Activated CD8-positive, alpha-beta memory T cell treated with anti-CD3 and anti-CD28 coated beads for 4 hours (primary cell): ENCODE data around the gene CHIT1.

Experiments used
- DNase-seq, 2 donors: peaks; one replicate each; pipeline ENCODE4 v3.0.0-alpha.2; 2020; ENCODE audit warnings: low read depth in 2 of 2

The CHIT1 gene

GRCh38 chr1:203175237-203175826, 54.1 kb downstream of the CHIT1 start, which contains the start of gene MYBPH:
MYBPH (minus strand) TSS chr1:203175826; CDS start chr1:203175755, 71 bp downstream.
- DNase-seq = no peak

GRCh38 chr1:203174324-203174985, 55.0 kb downstream of the CHIT1 start:
- no peak for DNase-seq

- no peak for DNase-seq
Observed at GRCh38 chr1:203173566-203173965, 55.9 kb downstream of the CHIT1 start.

GRCh38 chr1:203173011-203173555, 56.4 kb downstream of the CHIT1 start:
- DNase-seq = no peak

- DNase-seq = no peak
Observed at GRCh38 chr1:203172184-203173010, 57.1 kb downstream of the CHIT1 start.

- no peak for DNase-seq
Observed at GRCh38 chr1:203171341-203172183, 57.9 kb downstream of the CHIT1 start.

- no peak for DNase-seq
Observed at GRCh38 chr1:203170625-203171330, 58.7 kb downstream of the CHIT1 start.

- no peak for DNase-seq
Observed at GRCh38 chr1:203169770-203170520, 59.5 kb downstream of the CHIT1 start.

- no peak for DNase-seq
Observed at GRCh38 chr1:203168991-203169390, 60.5 kb downstream of the CHIT1 start.

- DNase-seq = no peak
Observed at GRCh38 chr1:203168256-203168786, 61.2 kb downstream of the CHIT1 start.

- no peak for DNase-seq
Observed at GRCh38 chr1:203167913-203168200, 61.6 kb downstream of the CHIT1 start.

GRCh38 chr1:203167026-203167912, 62.2 kb downstream of the CHIT1 start:
- no peak for DNase-seq

GRCh38 chr1:203166192-203166940, 63.1 kb downstream of the CHIT1 start:
- DNase-seq = no peak
